Epithelial cell of proximal tubule (primary cell): ENCODE results near the gene ATG4D. TPM values are rescaled to one million over a fixed set of nuclear protein-coding genes. Genes with fewer than 3 reads are reported as not detected.
A peak's percentile ranks its signal among the peaks of the same experiment; 100 is the strongest.

Source experiments
- DNase-seq: peaks from one replicate; pipeline ENCODE4 v3.0.0-alpha.2; 2011; ENCODE audit warnings: low read depth
- H3K4me3 ChIP-seq: 2 replicates; pipeline ENCODE4 v1.5.1; 2011; ENCODE audit warnings: low read depth, mild to moderate bottlenecking, low read length
- CTCF ChIP-seq: conservative IDR thresholded peaks from 2 replicates; pipeline ENCODE4 v1.5.1; 2012; ENCODE audit warnings: low read depth, mild to moderate bottlenecking, low read length
- total RNA-seq: library from RNA; depleted of rRNA; stranded (reverse); fragments of >200 nt; gene quantifications from 2 replicates; pipeline ENCODE4 v1.2.3, GENCODE V29; 2015

The ATG4D gene
- total RNA-seq: 31.4 and 35.9 TPM in 2 replicates

GRCh38 chr19:10543420-10544241, at the start of gene ATG4D:
ATG4D (plus strand) TSS chr19:10543904; CDS start chr19:10544091, 187 bp downstream.
- peak within 1 kb of the TSS; percentile 73 for H3K4me3 ChIP-seq
- no peak for TF ChIP-seq CTCF
- no peak for DNase-seq

- no peak for DNase-seq
- H3K4me3 ChIP-seq: no peak overlapping the region
- no peak for TF ChIP-seq CTCF
Measured at GRCh38 chr19:10497371-10497770, 46.3 kb upstream of the ATG4D start.

- no peak overlapping the region for H3K4me3 ChIP-seq
- no peak for DNase-seq
- no peak for TF ChIP-seq CTCF
Measured at GRCh38 chr19:10499550-10500246, 44.0 kb upstream of the ATG4D start.

GRCh38 chr19:10500247-10500592, 43.5 kb upstream of the ATG4D start:
- no peak for DNase-seq
- TF ChIP-seq CTCF: no peak
- no peak overlapping the region for H3K4me3 ChIP-seq

- TF ChIP-seq CTCF: no peak
- H3K4me3 ChIP-seq: peak overlapping the region; percentile 94
- DNase-seq: no peak
Measured at GRCh38 chr19:10501971-10502523, 41.7 kb upstream of the ATG4D start.

- no peak for DNase-seq
- TF ChIP-seq CTCF: no peak
- peak overlapping the region; percentile 94 for H3K4me3 ChIP-seq
Measured at GRCh38 chr19:10502524-10503001, 41.1 kb upstream of the ATG4D start.
